ENCODE measurements around the gene SLC22A1.
"Not testable (repeated sequence)": the region's sequence is repeated elsewhere in the genome, so short reads cannot be mapped to it uniquely, and the experiment has no call there.

SLC22A1 gene

GRCh38 chr6:160121558-160121957 is at the start of gene SLC22A1:
Gene SLC22A1 (plus strand): TSS chr6:160121815. CDS start chr6:160121936, 121 bp downstream.
- DNase-seq = no peak

- DNase-seq = no peak
These were observed 48.3 kb upstream of the SLC22A1 start for GRCh38 chr6:160073272-160073671.

GRCh38 chr6:160076009-160076408 is 45.6 kb upstream of the SLC22A1 start:
- no peak for DNase-seq

- no peak for DNase-seq
These were observed 44.6 kb upstream of the SLC22A1 start for GRCh38 chr6:160077024-160077423.

GRCh38 chr6:160077526-160077925 is 44.1 kb upstream of the SLC22A1 start:
- no peak for DNase-seq

GRCh38 chr6:160078883-160079685 is 42.5 kb upstream of the SLC22A1 start:
- DNase-seq = no peak

GRCh38 chr6:160079686-160080043 is 42.0 kb upstream of the SLC22A1 start:
- no peak for DNase-seq

GRCh38 chr6:160080097-160080496 is 41.5 kb upstream of the SLC22A1 start:
- no peak for DNase-seq

GRCh38 chr6:160081398-160081797 is 40.2 kb upstream of the SLC22A1 start:
- DNase-seq = no peak

GRCh38 chr6:160082627-160083026 is 39.0 kb upstream of the SLC22A1 start:
- DNase-seq = no peak

GRCh38 chr6:160084198-160084776 is 37.3 kb upstream of the SLC22A1 start:
- no peak for DNase-seq

- DNase-seq = no peak
These were observed 36.4 kb upstream of the SLC22A1 start for GRCh38 chr6:160085226-160085625.

GRCh38 chr6:160085713-160086505 is 35.7 kb upstream of the SLC22A1 start:
- DNase-seq = no peak

- DNase-seq = no peak
These were observed 34.9 kb upstream of the SLC22A1 start for GRCh38 chr6:160086754-160087153.

GRCh38 chr6:160088069-160088783 is 33.4 kb upstream of the SLC22A1 start:
- DNase-seq = peak; percentile 63

GRCh38 chr6:160088784-160089533 is 32.7 kb upstream of the SLC22A1 start:
- DNase-seq = no peak

- no peak for DNase-seq
These were observed 32.1 kb upstream of the SLC22A1 start for GRCh38 chr6:160089534-160089897.

- DNase-seq = not testable (repeated sequence)
These were observed 31.0 kb upstream of the SLC22A1 start for GRCh38 chr6:160090442-160091239.

GRCh38 chr6:160092176-160092575 is 29.4 kb upstream of the SLC22A1 start:
- not testable (repeated sequence) for DNase-seq

- no peak for DNase-seq
These were observed 29.0 kb upstream of the SLC22A1 start for GRCh38 chr6:160092602-160093001.

GRCh38 chr6:160093061-160093460 is 28.6 kb upstream of the SLC22A1 start:
- DNase-seq = no peak

GRCh38 chr6:160093946-160094345 is 27.7 kb upstream of the SLC22A1 start:
- no peak for DNase-seq
